NCI-H524 treated with DMSO at 0.1 percent for 48 hours (cell line): Measurements from ENCODE around the gene TC2N.
"Not testable (repeated sequence)": the region's sequence is repeated elsewhere in the genome, so short reads cannot be mapped to it uniquely, and the experiment has no call there.

Experiments used
- DNase-seq: peaks from one replicate; lab custom pipeline; 2025; lab: John Stamatoyannopoulos, UW

The TC2N gene

GRCh38 chr14:91867316-91867988, at the start of gene TC2N:
Gene TC2N, minus strand, starts transcription at chr14:91867536. Its CDS starts 53,767 bp downstream, at chr14:91813769.
- peak; percentile 64 for DNase-seq

- DNase-seq, result no peak
These were observed 44.7 kb upstream of the TC2N start for GRCh38 chr14:91912035-91912434.

GRCh38 chr14:91911474-91912032, 44.2 kb upstream of the TC2N start:
- no peak for DNase-seq

GRCh38 chr14:91910196-91910595, 42.9 kb upstream of the TC2N start:
- no peak for DNase-seq

- no peak for DNase-seq
These were observed 39.0 kb upstream of the TC2N start for GRCh38 chr14:91906374-91906773.

GRCh38 chr14:91904956-91905645, 37.8 kb upstream of the TC2N start:
- no peak for DNase-seq

- DNase-seq, result no peak
These were observed 37.1 kb upstream of the TC2N start for GRCh38 chr14:91904483-91904882.

GRCh38 chr14:91903070-91903469, 35.7 kb upstream of the TC2N start:
- no peak for DNase-seq

- no peak for DNase-seq
These were observed 35.0 kb upstream of the TC2N start for GRCh38 chr14:91902336-91902735.

GRCh38 chr14:91901449-91902226, 34.3 kb upstream of the TC2N start:
- DNase-seq, result no peak

GRCh38 chr14:91899806-91900205, 32.5 kb upstream of the TC2N start:
- DNase-seq, result no peak

- DNase-seq, result no peak
These were observed 31.9 kb upstream of the TC2N start for GRCh38 chr14:91899213-91899612.

GRCh38 chr14:91898372-91898771, 31.0 kb upstream of the TC2N start:
- no peak for DNase-seq

GRCh38 chr14:91897716-91898115, 30.4 kb upstream of the TC2N start:
- DNase-seq, result not testable (repeated sequence)

GRCh38 chr14:91897106-91897701, 29.9 kb upstream of the TC2N start:
- DNase-seq, result no peak

- no peak for DNase-seq
These were observed 29.1 kb upstream of the TC2N start for GRCh38 chr14:91896419-91896818.

- DNase-seq, result no peak
These were observed 26.3 kb upstream of the TC2N start for GRCh38 chr14:91893669-91894068.

GRCh38 chr14:91893007-91893406, 25.7 kb upstream of the TC2N start:
- no peak for DNase-seq

GRCh38 chr14:91891721-91892220, 24.4 kb upstream of the TC2N start:
- no peak for DNase-seq

- DNase-seq, result no peak
These were observed 23.8 kb upstream of the TC2N start for GRCh38 chr14:91891101-91891500.

- DNase-seq, result no peak
These were observed 23.0 kb upstream of the TC2N start for GRCh38 chr14:91890291-91890749.
